Measurements from ENCODE around the gene ZFP36. TPM values are rescaled to one million over a fixed set of nuclear protein-coding genes. Genes with fewer than 3 reads are reported as not detected.

Gene ZFP36
- polyA plus RNA-seq, 2 of the 4 experiments (the other 2 are of a cell fraction): 22.1 to 29.1 TPM

- Histone ChIP-seq H3K9me3 (no peaks in the 10 kb centered on the region), H3K4me1 (no peaks in the 10 kb centered on the region), H3K4me3 (no peak overlapping the region), H3K4me2 (no peak overlapping the region), H3K27ac (no peak overlapping the region)
- POLR2A ChIA-PET: interaction anchor here (1.2 kb wide), 1 partner anchor 21 kb away, joined by 3 read pairs; the partner anchor contains the start of gene MED29
- DNase-seq (ENCODE audit: low read depth in 1 of 2, low spot score in 1 of 2) (no peak), FAIRE-seq (peak; percentile 54), ATAC-seq (no peak)
- CTCF ChIA-PET: interaction anchor here (0.9 to 3.2 kb wide), 10 partner anchors 9 to 74 kb away, joined by 3 to 10 read pairs (median 3); partner anchors contain the start of genes PLEKHG2 and SAMD4B
- WGBS (ENCODE audit: missing lambda C conversion rate): 89% methylated on average over 5 of the region's 5 CpGs
- no peak for TF ChIP-seq PBX3 (IDR thresholded peaks at IDR 0.05)
- TF ChIP-seq POLR2A (IDR thresholded peaks at IDR 0.05; ENCODE audit: low read length): no peak
- no peak for TF ChIP-seq ZSCAN20 (CRISPR knock-in tag; IDR thresholded peaks at IDR 0.05)
- TF ChIP-seq JUN (IDR thresholded peaks at IDR 0.05): no peak
- no peak for TF ChIP-seq TFCP2L1 (CRISPR knock-in tag; IDR thresholded peaks at IDR 0.05)
Measured at GRCh38 chr19:39370735-39371134, 35.9 kb upstream of the ZFP36 start.

GRCh38 chr19:39372047-39372802 is 34.4 kb upstream of the ZFP36 start:
- ATAC-seq (no peak), DNase-seq (ENCODE audit: low read depth in 1 of 2, low spot score in 1 of 2) (no peak)

GRCh38 chr19:39372941-39373340 is 33.7 kb upstream of the ZFP36 start:
- Histone ChIP-seq H3K9me3 (no peaks in the 10 kb centered on the region), H3K27ac (no peak overlapping the region), H3K4me1 (no peaks in the 10 kb centered on the region), H3K4me3 (no peak overlapping the region), H3K4me2 (no peak overlapping the region)
- peak in 1 of 2 experiments; percentile 10; a peak in 2 of 6 replicates for ATAC-seq
- ChIA-PET CTCF (interaction anchor here (1.5 to 2.7 kb wide), 6 partner anchors 10 to 39 kb away, joined by 6 to 11 read pairs (median 8); partner anchors contain the start of genes MED29, PAF1 and PLEKHG2), POLR2A (no interaction called here)
- WGBS (ENCODE audit: missing lambda C conversion rate): 93% methylated on average over 2 of the region's 2 CpGs
- no peak for FAIRE-seq
- no peak for DNase-seq (ENCODE audit: low read depth in 1 of 2, low spot score in 1 of 2)
- TF ChIP-seq SREBF2 (IDR thresholded peaks at IDR 0.05) (no peak), HMGXB4 (CRISPR knock-in tag; IDR thresholded peaks at IDR 0.05; ENCODE audit: borderline replicate concordance) (no peak), RCOR1 (IDR thresholded peaks at IDR 0.05; ENCODE audit: low read depth, low read length) (no peak), ESRRA (IDR thresholded peaks at IDR 0.05; ENCODE audit: borderline replicate concordance, low read length) (no peak), MAZ (IDR thresholded peaks at IDR 0.05; ENCODE audit: borderline replicate concordance, low read depth, low read length) (no peak), HEYL (CRISPR knock-in tag; IDR thresholded peaks at IDR 0.05) (no peak), FOXS1 (CRISPR knock-in tag; IDR thresholded peaks at IDR 0.05) (no peak), NPAS2 (CRISPR knock-in tag; IDR thresholded peaks at IDR 0.05; ENCODE audit: borderline replicate concordance) (no peak), POLR2A (IDR thresholded peaks at IDR 0.05; ENCODE audit: low read length) (no peak), PBX3 (IDR thresholded peaks at IDR 0.05) (no peak), TFCP2L1 (CRISPR knock-in tag; IDR thresholded peaks at IDR 0.05) (no peak)

More at GRCh38 chr19:39372047-39372802, 34.4 kb upstream of the ZFP36 start:
- no peaks in the 10 kb centered on the region for H3K9me3 ChIP-seq
- no peak overlapping the region for H3K27ac ChIP-seq
- H3K4me3 ChIP-seq: no peak overlapping the region
- ChIA-PET CTCF (interaction anchor here (0.8 to 2.7 kb wide), 4 partner anchors 10 to 39 kb away, joined by 3 to 11 read pairs (median 6); no protein-coding TSS in a partner anchor), POLR2A (no interaction called here)
- FAIRE-seq: peak; percentile 67
- H3K4me1 ChIP-seq: no peaks in the 10 kb centered on the region
- 89% methylated on average over 8 of the region's 8 CpGs for WGBS (ENCODE audit: missing lambda C conversion rate)
- TF ChIP-seq HOXA7 (CRISPR knock-in tag; IDR thresholded peaks at IDR 0.05) (no peak), HOXB5 (CRISPR knock-in tag; IDR thresholded peaks at IDR 0.05) (no peak), SREBF2 (IDR thresholded peaks at IDR 0.05) (no peak), PBX3 (IDR thresholded peaks at IDR 0.05) (no peak), REST (IDR thresholded peaks at IDR 0.05) (no peak)
- H3K4me2 ChIP-seq: no peak overlapping the region
